ENCODE results near the gene TBX20.

- no peak for TF ChIP-seq POLR2A (IDR thresholded peaks at IDR 0.05)
- no peak for TF ChIP-seq CTCF (IDR thresholded peaks at IDR 0.05)
Observed at GRCh38 chr7:35263396-35263795, 9.5 kb upstream of the TBX20 start.

Data from right lobe of liver (tissue), 4 donors.